Ramos (cell line): Measurements from ENCODE around the gene HIVEP3.

Experiments used
- in situ Hi-C: fragments of 300-500 bp; cut with MboI; formaldehyde crosslinking; loops from one replicate; pipeline ENCODE4 v1.14.3; 2022; ENCODE audit warnings: low sequenced_read_pairs; ENCODE audit not compliant: unreplicated experiment

HIVEP3 gene

DNA sequence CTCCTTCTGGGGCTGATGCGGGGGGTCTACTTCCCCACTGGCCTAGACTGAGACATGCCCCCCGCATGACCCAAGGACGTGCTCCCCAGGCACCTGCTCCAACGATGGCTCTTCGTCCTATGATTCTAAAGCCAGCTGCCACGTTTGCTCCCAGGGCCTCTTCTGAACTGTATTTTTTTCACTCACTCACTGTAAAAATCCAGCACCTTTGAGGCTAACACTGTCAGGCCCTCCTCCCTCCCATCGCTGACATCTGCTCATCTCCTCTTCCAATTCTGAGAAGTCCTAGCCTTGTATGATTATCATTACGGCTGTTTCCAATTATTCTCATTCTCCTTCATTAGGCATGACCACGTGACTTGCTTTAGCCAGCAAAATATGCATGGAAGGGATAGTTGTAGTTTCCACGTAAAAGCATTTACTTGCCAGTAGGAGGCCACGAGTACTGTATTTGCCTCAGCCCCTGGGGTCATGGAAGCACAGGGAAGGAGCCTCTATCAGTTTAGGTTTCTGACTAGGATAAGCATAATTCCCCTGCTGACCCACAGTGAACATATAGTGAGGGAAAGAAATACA lies 415.1 kb downstream of the HIVEP3 start:
- in situ Hi-C loops, result no loop called here

- in situ Hi-C loops, result no loop called here
These were observed 415.8 kb downstream of the HIVEP3 start for GRCh38 chr1:41502912-41503311.

GRCh38 chr1:41501581-41501980 lies 417.1 kb downstream of the HIVEP3 start:
- in situ Hi-C loops, result no loop called here

- in situ Hi-C loops, result no loop called here
These were observed 417.8 kb downstream of the HIVEP3 start for GRCh38 chr1:41500781-41501518.

DNA sequence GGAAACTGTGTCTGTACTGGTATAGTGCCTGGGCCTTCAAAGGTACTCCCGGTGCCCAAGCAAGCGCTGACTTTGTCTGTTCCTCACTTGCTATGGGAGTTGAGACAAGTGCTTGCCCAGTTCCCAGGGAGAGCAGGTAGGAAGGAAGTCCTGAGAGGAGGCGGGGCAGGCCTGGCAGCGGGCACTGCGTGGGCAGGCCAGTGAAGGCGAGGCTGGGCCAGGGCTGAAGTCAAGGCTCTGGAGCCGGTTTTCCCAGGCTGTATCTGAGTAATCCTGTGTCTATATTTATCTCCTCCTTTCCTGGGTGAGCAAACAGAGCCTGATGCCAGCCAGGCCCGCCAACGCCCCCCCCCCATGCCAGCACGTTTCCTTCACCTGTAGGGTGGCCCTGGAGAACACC lies 418.3 kb downstream of the HIVEP3 start:
- in situ Hi-C loops, result no loop called here

DNA sequence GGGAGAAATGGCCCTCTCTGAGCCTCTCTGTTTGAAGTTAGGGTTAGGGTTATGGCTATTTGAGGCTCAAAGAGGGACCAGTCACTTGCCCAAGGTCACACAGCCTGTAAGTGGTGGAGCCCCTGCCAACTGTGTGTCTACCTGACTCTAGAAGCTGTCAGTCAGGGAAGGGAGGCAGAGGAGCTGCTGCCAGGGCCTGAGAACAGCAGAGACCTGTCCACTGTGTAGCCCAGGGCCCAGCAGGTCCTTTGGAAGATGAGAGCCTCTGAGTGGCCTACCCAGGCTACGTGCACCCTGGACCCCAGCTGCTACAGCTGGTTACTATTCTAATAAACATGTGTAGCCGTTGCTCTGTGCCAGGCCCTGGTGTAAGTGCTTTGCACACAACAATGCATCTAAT lies 419.1 kb downstream of the HIVEP3 start:
- in situ Hi-C loops, result no loop called here

DNA sequence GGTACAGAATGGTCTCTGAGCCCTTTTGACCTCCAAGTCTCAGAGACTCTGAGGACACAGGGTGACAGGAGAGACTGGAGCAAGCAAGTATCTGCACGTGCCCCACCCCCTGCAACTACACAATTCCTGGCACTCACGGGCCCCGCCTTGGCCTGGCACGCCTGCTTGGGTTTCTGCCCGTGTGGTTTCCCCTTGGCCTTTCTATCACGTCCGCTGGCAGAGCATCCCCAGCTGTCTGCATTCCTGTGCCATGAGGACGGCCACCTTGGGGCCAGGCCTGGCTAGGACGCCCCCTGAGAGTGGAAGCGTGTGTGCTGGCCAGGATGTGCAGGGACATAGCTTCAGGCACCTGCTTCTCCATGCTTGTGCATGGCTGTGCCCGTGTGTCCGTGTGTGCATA lies 419.9 kb downstream of the HIVEP3 start:
- in situ Hi-C loops, result no loop called here

DNA sequence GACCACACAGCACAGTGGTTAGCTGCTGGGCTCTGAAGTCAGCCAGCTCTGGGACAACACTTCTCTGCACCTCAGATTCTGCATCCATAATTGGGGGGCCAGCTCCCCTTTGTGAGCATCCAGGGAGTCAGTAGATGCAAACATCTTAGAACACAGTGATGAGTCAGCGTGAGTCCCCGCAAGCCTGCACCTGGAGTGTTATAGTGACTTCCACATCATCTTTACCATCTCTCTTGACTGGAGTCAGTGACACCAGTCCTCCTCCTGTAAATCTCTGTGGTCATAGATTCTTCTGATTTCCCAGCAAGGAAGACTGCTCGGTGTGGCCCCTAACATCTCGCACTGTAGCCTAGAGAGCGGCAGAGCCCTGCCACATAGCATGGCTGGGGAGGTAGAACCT lies 420.3 kb downstream of the HIVEP3 start:
- in situ Hi-C loops, result no loop called here

DNA sequence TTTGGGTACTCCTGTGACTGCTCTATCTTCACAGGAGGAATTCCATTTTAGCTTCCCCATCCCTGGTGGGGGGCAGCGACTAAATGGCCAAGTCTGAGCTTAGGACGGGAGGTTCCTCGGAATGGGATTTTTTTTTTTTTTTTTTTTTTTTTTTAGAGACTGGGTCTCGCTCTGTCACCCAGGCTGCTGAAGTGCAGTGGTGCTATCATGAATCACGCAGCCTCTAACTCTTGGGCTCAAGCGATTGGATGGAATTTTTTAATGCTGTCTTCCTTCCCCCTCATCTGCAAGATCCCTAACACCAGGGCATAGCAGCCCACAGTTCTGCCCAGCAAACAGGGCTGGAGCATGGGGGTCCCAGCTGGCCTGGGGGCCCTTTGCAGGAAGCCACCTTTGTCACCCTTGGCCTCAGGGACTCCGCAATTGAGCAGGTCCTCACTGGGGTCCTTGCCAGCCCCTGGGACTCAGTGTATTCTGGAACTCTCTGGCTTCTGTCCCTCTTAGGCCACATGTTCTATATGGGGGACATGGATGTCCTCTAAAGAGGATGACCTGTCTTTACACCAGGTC lies 421.2 kb downstream of the HIVEP3 start:
- in situ Hi-C loops, result no loop called here

GRCh38 chr1:41497056-41497440 lies 421.7 kb downstream of the HIVEP3 start:
- in situ Hi-C loops, result no loop called here

- in situ Hi-C loops, result no loop called here
These were observed 422.4 kb downstream of the HIVEP3 start for GRCh38 chr1:41496080-41497055.

GRCh38 chr1:41495210-41495948 lies 423.3 kb downstream of the HIVEP3 start:
- in situ Hi-C loops, result no loop called here

- in situ Hi-C loops, result no loop called here
These were observed 424.1 kb downstream of the HIVEP3 start for GRCh38 chr1:41494351-41495209.

DNA sequence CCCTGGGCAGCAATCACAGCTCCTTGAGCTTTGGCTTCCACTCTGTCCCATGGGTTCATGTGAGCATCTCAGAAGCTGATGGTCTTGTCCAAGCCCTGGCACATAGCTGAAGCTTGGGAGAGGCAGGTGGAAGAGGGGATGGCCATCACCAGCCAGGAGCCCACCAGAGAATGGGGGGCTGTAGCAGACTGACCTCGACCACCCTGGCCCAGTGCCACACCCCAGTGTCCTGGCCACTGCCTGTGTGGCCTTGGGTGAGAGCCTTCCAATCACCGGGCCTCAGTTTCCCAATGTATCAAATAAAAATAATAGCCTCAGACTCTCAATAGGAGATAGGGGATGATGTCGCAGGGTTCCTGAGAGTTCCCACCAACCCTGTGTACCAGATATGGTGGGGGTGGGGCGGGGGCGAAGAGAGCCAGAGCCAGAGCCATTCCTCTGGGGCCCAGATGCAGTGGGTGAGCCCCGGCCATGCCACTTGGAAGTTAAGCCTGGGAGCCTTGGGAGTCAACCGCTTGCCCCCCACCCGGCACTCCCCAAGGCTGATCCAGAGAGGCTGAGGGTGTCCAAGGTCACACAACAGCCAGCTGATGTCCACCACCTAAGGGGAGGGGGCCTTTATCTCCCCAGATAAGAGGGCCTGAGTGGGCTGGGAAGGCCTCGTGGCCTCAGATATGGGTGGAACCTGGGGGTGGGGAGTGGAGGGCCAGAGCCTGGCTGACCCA lies 424.9 kb downstream of the HIVEP3 start:
- in situ Hi-C loops, result no loop called here

DNA sequence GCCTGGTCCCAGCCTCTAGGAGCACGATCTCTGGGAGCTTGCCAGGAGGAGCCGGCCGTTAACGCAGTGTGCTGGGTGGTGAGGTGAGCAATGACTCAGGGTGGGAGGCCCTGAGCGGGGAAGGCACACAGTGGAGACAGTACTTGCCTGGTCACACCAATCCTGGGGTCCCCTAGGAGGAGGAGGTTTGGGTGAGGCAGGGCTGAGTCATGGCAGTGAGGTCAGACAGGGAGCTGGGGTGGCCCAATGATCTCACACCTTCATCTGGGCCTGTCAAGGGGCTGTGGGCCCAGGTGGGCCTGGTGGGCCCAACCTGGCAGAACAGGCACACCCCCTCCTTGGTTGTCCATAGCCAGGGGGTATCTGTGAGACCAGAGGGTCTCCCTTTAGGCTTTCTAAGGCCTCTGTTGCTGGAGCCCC lies 425.6 kb downstream of the HIVEP3 start:
- in situ Hi-C loops, result no loop called here

GRCh38 chr1:41492341-41492848 lies 426.3 kb downstream of the HIVEP3 start:
- in situ Hi-C loops, result no loop called here

GRCh38 chr1:41490911-41491310 lies 427.8 kb downstream of the HIVEP3 start:
- in situ Hi-C loops, result no loop called here

- in situ Hi-C loops, result no loop called here
These were observed 429.2 kb downstream of the HIVEP3 start for GRCh38 chr1:41489561-41489960.
